H1 (cell line): ENCODE measurements around the gene GREM2. TPM values are rescaled to one million over a fixed set of nuclear protein-coding genes. Genes with fewer than 3 reads are reported as not detected.

Source experiments
- CTCF ChIA-PET: fragments of 300-600 bp; sonication (Branson Sonifier 250); formaldehyde crosslinking; loops from one replicate; lab custom pipeline; 2021; ENCODE audit not compliant: partially characterized antibody; lab: Charles Lee
- POLR2A ChIA-PET: fragments of 300-600 bp; sonication (Branson Sonifier 250); formaldehyde crosslinking; loops from one replicate; lab custom pipeline; 2021; ENCODE audit warnings: inconsistent platforms; ENCODE audit not compliant: partially characterized antibody; lab: Charles Lee
- DNase-seq, 2 experiments: peaks; one replicate each; pipeline versions ENCODE4 v3.0.0 to v3.0.0-alpha.2; 2010 to 2022; ENCODE audit warnings: low spot score in 2 of 2, low read depth in 1 of 2, mixed read lengths in 1 of 2
- FAIRE-seq: peaks from 2 replicates; lab custom pipeline; 2011; peaks lifted over from hg19 to GRCh38; lab: Jason Lieb, UNC
- H2AFZ ChIP-seq: 2 replicates; pipeline ENCODE4 v1.8.1; 2012; ENCODE audit warnings: low read length, inconsistent platforms
- H2AK5ac ChIP-seq: 2 replicates; pipeline ENCODE4 v1.6.1; 2013; ENCODE audit warnings: low read depth, low read length
- H2BK120ac ChIP-seq: replicated peaks from 2 replicates; pipeline ENCODE3; 2013; ENCODE audit warnings: low read depth, low read length, inconsistent platforms
- H2BK12ac ChIP-seq: 2 replicates; pipeline ENCODE4 v1.6.1; 2013; ENCODE audit warnings: low read depth, low read length
- H2BK15ac ChIP-seq: 2 replicates; pipeline ENCODE4 v1.6.1; 2013; ENCODE audit warnings: low read length
- H2BK20ac ChIP-seq: 2 replicates; pipeline ENCODE4 v1.6.1; 2013; ENCODE audit warnings: low read length
- H2BK5ac ChIP-seq: 2 replicates; pipeline ENCODE4 v1.6.1; 2013; ENCODE audit warnings: low read depth, low read length
- H3K14ac ChIP-seq: 2 replicates; pipeline ENCODE4 v1.6.1; 2013; ENCODE audit warnings: inconsistent platforms; ENCODE audit not compliant: insufficient read length
- H3K18ac ChIP-seq: 2 replicates; pipeline ENCODE4 v1.6.1; 2013; ENCODE audit warnings: low read length; ENCODE audit errors: extremely low read depth
- H3K23ac ChIP-seq: 2 replicates; pipeline ENCODE4 v1.6.1; 2013; ENCODE audit warnings: inconsistent platforms; ENCODE audit not compliant: insufficient read length
- H3K23me2 ChIP-seq: 2 replicates; pipeline ENCODE4 v1.6.1; 2013; ENCODE audit warnings: low read depth, low read length
- H3K27ac ChIP-seq: 2 replicates; pipeline ENCODE4 v1.6.1; 2011; ENCODE audit warnings: low read depth, low read length, inconsistent platforms
- H3K27me3 ChIP-seq, 4 experiments: replicated peaks in 1 of 4; 1 replicate in 1 of 4; 2 replicates in 3 of 4; pipeline versions ENCODE4 v1.6.1 to v1.8.1; 2011 to 2013; ENCODE audit warnings: low read length in 3 of 4, mild to moderate bottlenecking in 3 of 4, inconsistent platforms in 2 of 4, mixed read lengths in 2 of 4, moderate library complexity in 1 of 4; ENCODE audit not compliant: control insufficient read depth in 3 of 4, insufficient read depth in 3 of 4; ENCODE audit errors: extremely low read depth in 1 of 4
- H3K36me3 ChIP-seq, 4 experiments: 2 replicates each; pipeline versions ENCODE4 v1.6.1 to v1.8.1; 2011 to 2013; ENCODE audit warnings: mild to moderate bottlenecking in 4 of 4, low read length in 3 of 4, moderate library complexity in 2 of 4, control low read depth in 1 of 4, inconsistent platforms in 1 of 4; ENCODE audit not compliant: insufficient read depth in 4 of 4, control insufficient read depth in 2 of 4
- H3K4ac ChIP-seq: replicated peaks from 2 replicates; pipeline ENCODE3; 2013; ENCODE audit warnings: low read length, low read depth, mixed read lengths, inconsistent platforms; ENCODE audit not compliant: insufficient read length
- H3K4me1 ChIP-seq, 4 experiments: replicated peaks in 1 of 4; 1 replicate in 1 of 4; 2 replicates in 3 of 4; pipeline versions ENCODE4 v1.6.1 to v1.8.1; 2011 to 2013; ENCODE audit warnings: low read length in 3 of 4, inconsistent platforms in 2 of 4, mixed read lengths in 1 of 4; ENCODE audit not compliant: insufficient read depth in 4 of 4, control insufficient read depth in 3 of 4
- H3K4me2 ChIP-seq, 2 experiments: 2 replicates each; pipeline versions ENCODE4 v1.6.1 to v1.8.1; 2011 to 2013; ENCODE audit warnings: low read depth in 2 of 2, low read length in 2 of 2, control low read depth in 1 of 2, inconsistent platforms in 1 of 2, mild to moderate bottlenecking in 1 of 2; ENCODE audit not compliant: insufficient read depth in 1 of 2
- H3K4me3 ChIP-seq, 4 experiments: fragments of 200-600, 300-600 bp in 1 of 4; sonication (generic), shearing (Covaris generic), sonication (Bioruptor Twin) in 1 of 4; 2 replicates each; pipeline versions ENCODE4 v1.5.1 to v1.8.1; 2011 to 2016; ENCODE audit warnings: low read length in 4 of 4, low read depth in 3 of 4, control low read depth in 2 of 4, inconsistent platforms in 2 of 4, mild to moderate bottlenecking in 2 of 4, mixed read lengths in 1 of 4, moderate library complexity in 1 of 4; ENCODE audit not compliant: insufficient read depth in 2 of 4; ENCODE audit errors: extremely low read depth in 1 of 4
- H3K56ac ChIP-seq: replicated peaks from 2 replicates; pipeline ENCODE3; 2013; ENCODE audit warnings: low read depth, mild to moderate bottlenecking, mixed read lengths, low read length, inconsistent platforms; ENCODE audit not compliant: insufficient read length
- H3K79me1 ChIP-seq: 2 replicates; pipeline ENCODE4 v1.6.1; 2013; ENCODE audit warnings: low read depth, low read length, control low read depth
- H3K79me2 ChIP-seq, 2 experiments: 2 replicates each; pipeline versions ENCODE4 v1.6.1 to v1.8.1; 2012 to 2013; ENCODE audit warnings: low read length in 2 of 2, mild to moderate bottlenecking in 2 of 2, inconsistent platforms in 1 of 2; ENCODE audit not compliant: insufficient read depth in 2 of 2, control insufficient read depth in 1 of 2
- H3K9ac ChIP-seq, 4 experiments: replicated peaks in 1 of 4; 1 replicate in 1 of 4; 2 replicates in 3 of 4; pipeline versions ENCODE4 v1.6.1 to v1.8.1; 2011 to 2013; ENCODE audit warnings: low read depth in 3 of 4, low read length in 3 of 4, control low read depth in 2 of 4, mild to moderate bottlenecking in 2 of 4, moderate library complexity in 2 of 4, inconsistent platforms in 1 of 4; ENCODE audit errors: extremely low read depth in 1 of 4
- H3K9me3 ChIP-seq, 2 experiments: 2 replicates each; pipeline versions ENCODE4 v1.6.1 to v1.8.1; 2012 to 2013; ENCODE audit warnings: mild to moderate bottlenecking in 2 of 2, moderate library complexity in 2 of 2, control low read depth in 1 of 2, inconsistent platforms in 1 of 2, low read depth in 1 of 2, low read length in 1 of 2, mixed read lengths in 1 of 2; ENCODE audit not compliant: insufficient read depth in 2 of 2
- H4K20me1 ChIP-seq, 2 experiments: replicated peaks in 1 of 2; 2 replicates each; pipeline versions ENCODE3 to v1.8.1; 2011 to 2013; ENCODE audit warnings: inconsistent platforms in 2 of 2, low read length in 2 of 2, mild to moderate bottlenecking in 1 of 2; ENCODE audit not compliant: insufficient read depth in 2 of 2, control insufficient read depth in 1 of 2
- H4K5ac ChIP-seq: 2 replicates; pipeline ENCODE4 v1.6.1; 2013; ENCODE audit warnings: low read length, low read depth, mixed read lengths, inconsistent platforms; ENCODE audit not compliant: insufficient read length
- H4K8ac ChIP-seq: 2 replicates; pipeline ENCODE4 v1.8.0; 2013; ENCODE audit warnings: mild to moderate bottlenecking, moderate library complexity, low read length, inconsistent platforms; ENCODE audit not compliant: insufficient read depth; ENCODE audit errors: extremely low read depth
- H4K91ac ChIP-seq: replicated peaks from 2 replicates; pipeline ENCODE3; 2013; ENCODE audit warnings: low read length, mixed read lengths, inconsistent platforms; ENCODE audit not compliant: insufficient read length
- ASH2L ChIP-seq: fragments of 200-600, 300-600 bp; sonication (generic); IDR thresholded peaks from one replicate; pipeline ENCODE4 v1.7.1; 2017; ENCODE audit warnings: low read length
- WGBS, 2 experiments: shearing (Covaris generic) in 1 of 2; methylation state at CpG; one replicate each; pipeline versions ENCODE4 v1.1.6 to v1.1.7; 2013 to 2015; ENCODE audit warnings: low lambda C conversion rate in 2 of 2, mixed read lengths in 2 of 2, inconsistent platforms in 1 of 2, low coverage in 1 of 2, missing lambda C conversion rate in 1 of 2; ENCODE audit not compliant: insufficient replicate concordance in 2 of 2, insufficient coverage in 1 of 2, insufficient read length in 1 of 2; ENCODE audit errors: extremely low coverage in 1 of 2, missing lambda C conversion rate in 1 of 2; 5-methylcytosine and 5-hydroxymethylcytosine counted together
- polyA plus RNA-seq, 7 experiments: library from polyadenylated mRNA; depleted of rRNA in 3 of 7; stranded (reverse) in 5 of 7; unstranded in 2 of 7; fragments of >200 nt in 5 of 7; fragments of 200-250 nt in 2 of 7; gene quantifications; 1 replicate in 5 of 7; 2 replicates in 1 of 7; 4 replicates in 1 of 7; pipeline versions ENCODE4 v1.2.1 to v1.2.3, GENCODE V29; 2011 to 2013; ENCODE audit warnings: missing spikeins in 2 of 7, mixed read lengths in 2 of 7
- total RNA-seq: library from RNA; stranded (reverse); fragmentation: NEBNext Ultra II Directional; extraction: Animal tissue kit (Norgen Biotek cat#: 25700); gene quantifications from 2 replicates; pipeline ENCODE4 v1.2.1, GENCODE V29; 2021
- TF ChIP-seq, protein P1 (sequence below): IDR thresholded peaks from 2 replicates; pipeline ENCODE4 v1.6.1; 2012; ENCODE audit warnings: inconsistent platforms

GREM2 gene
- total and polyA plus RNA-seq, 2 of the 8 experiments (the other 6 are each of a cell fraction or from before 2014, with no cell fraction given) = 0.05 TPM; not detected in 1

DNA sequence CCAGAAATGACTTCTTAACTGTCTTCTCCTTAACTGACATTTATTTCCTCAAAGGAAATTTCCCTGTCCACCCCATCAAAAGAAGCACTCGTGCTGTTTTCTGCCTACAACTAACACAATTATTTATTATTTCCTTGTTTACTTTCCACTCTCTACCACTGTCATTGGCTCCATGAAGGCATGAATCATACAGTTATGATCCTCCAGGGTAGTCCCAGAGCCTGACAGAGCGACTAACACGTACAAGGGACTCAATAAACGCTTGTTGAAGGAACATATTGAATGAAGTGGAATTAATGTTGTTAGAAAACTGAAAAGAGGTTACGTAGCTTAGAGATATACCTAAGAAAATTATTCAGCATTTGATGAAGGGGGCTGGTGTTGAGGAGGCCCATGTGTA is 20.9 kb downstream of the GREM2 start:
- no peak overlapping the region for H3K14ac ChIP-seq
- no peak overlapping the region for H2BK15ac ChIP-seq
- no peak overlapping the region for H3K4me2 ChIP-seq
- H2BK20ac ChIP-seq = no peak overlapping the region
- DNase-seq (no peak), FAIRE-seq (no peak)
- no peak overlapping the region for H4K8ac ChIP-seq
- no peaks in the 10 kb centered on the region for H3K79me1 ChIP-seq
- 100% methylated on average over 5 of the region's 5 CpGs; no CpG with 5 or more reads in 1 of the 2 experiments for WGBS, 2 experiments
- no peaks in the 10 kb centered on the region for H3K23me2 ChIP-seq
- no peaks in the 10 kb centered on the region for H3K27me3 ChIP-seq
- H3K18ac ChIP-seq = no peak overlapping the region
- no peak overlapping the region for H2AK5ac ChIP-seq
- H3K23ac ChIP-seq = no peak overlapping the region
- H2BK12ac ChIP-seq = no peak overlapping the region
- no peak overlapping the region for H3K4ac ChIP-seq
- no peaks in the 10 kb centered on the region for H3K9me3 ChIP-seq
- no peak for TF ChIP-seq ASH2L
- TF ChIP-seq, protein P1, sequence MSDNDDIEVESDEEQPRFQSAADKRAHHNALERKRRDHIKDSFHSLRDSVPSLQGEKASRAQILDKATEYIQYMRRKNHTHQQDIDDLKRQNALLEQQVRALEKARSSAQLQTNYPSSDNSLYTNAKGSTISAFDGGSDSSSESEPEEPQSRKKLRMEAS = no peak
- TF ChIP-seq, all 59 proteins: peak for 0
- Histone ChIP-seq H3K56ac (no peak overlapping the region), H3K4me3 (no peak overlapping the region), H3K27ac (no peak overlapping the region), H2BK120ac (no peak overlapping the region), H3K36me3 (no peaks in the 10 kb centered on the region), H3K9ac (no peak overlapping the region), H4K5ac (no peak overlapping the region), H3K79me2 (no peaks in the 10 kb centered on the region), H4K20me1 (no peaks in the 10 kb centered on the region), H2AFZ (no peak overlapping the region), H3K4me1 (no peaks in the 10 kb centered on the region), H4K91ac (no peak overlapping the region), H2BK5ac (no peak overlapping the region)
- CTCF ChIA-PET = interaction anchor here (0.6 to 0.7 kb wide), 2 partner anchors 102 to 511 kb away, joined by 3 read pairs; no protein-coding TSS in a partner anchor
- POLR2A ChIA-PET = no interaction called here
